Measurements from ENCODE around the gene ZNF692.
A peak's percentile ranks its signal among the peaks of the same experiment; 100 is the strongest.

The ZNF692 gene

GRCh38 chr1:248814351-248814750 is 44.5 kb downstream of the ZNF692 start:
- no peak overlapping the region for H3K4me3 ChIP-seq (replicated peaks in 1 of 2; ENCODE audit: low read depth in 2 of 2, low read length in 2 of 2)
- TF ChIP-seq CTCF (IDR thresholded peaks at IDR 0.05; ENCODE audit: low read depth, low read length) = no peak
- DNase-seq (ENCODE audit: low read depth in 2 of 2) = no peak

GRCh38 chr1:248813546-248813945 is 45.3 kb downstream of the ZNF692 start:
- no peak for DNase-seq (ENCODE audit: low read depth in 2 of 2)
- no peak for TF ChIP-seq CTCF (IDR thresholded peaks at IDR 0.05; ENCODE audit: low read depth, low read length)

GRCh38 chr1:248812736-248813425 is 46.0 kb downstream of the ZNF692 start:
- no peak for TF ChIP-seq CTCF (IDR thresholded peaks at IDR 0.05; ENCODE audit: low read depth, low read length)

More at GRCh38 chr1:248813546-248813945, 45.3 kb downstream of the ZNF692 start:
- no peak overlapping the region for H3K4me3 ChIP-seq (replicated peaks in 1 of 2; ENCODE audit: low read depth in 2 of 2, low read length in 2 of 2)

GRCh38 chr1:248811514-248812490 is 47.1 kb downstream of the ZNF692 start:
- peak; percentile 18 for TF ChIP-seq CTCF (IDR thresholded peaks at IDR 0.05; ENCODE audit: low read depth, low read length)
- H3K4me3 ChIP-seq (replicated peaks in 1 of 2; ENCODE audit: low read depth in 2 of 2, low read length in 2 of 2) = no peak overlapping the region
- DNase-seq (ENCODE audit: low read depth in 2 of 2) = no peak

More at GRCh38 chr1:248812736-248813425, 46.0 kb downstream of the ZNF692 start:
- H3K4me3 ChIP-seq (replicated peaks in 1 of 2; ENCODE audit: low read depth in 2 of 2, low read length in 2 of 2) = no peak overlapping the region
- no peak for DNase-seq (ENCODE audit: low read depth in 2 of 2)

GRCh38 chr1:248810727-248811513 is 48.0 kb downstream of the ZNF692 start:
- peak; percentile 58 to 75 for DNase-seq (ENCODE audit: low read depth in 2 of 2)
- no peak overlapping the region for H3K4me3 ChIP-seq (replicated peaks in 1 of 2; ENCODE audit: low read depth in 2 of 2, low read length in 2 of 2)
- no peak for TF ChIP-seq CTCF (IDR thresholded peaks at IDR 0.05; ENCODE audit: low read depth, low read length)

- TF ChIP-seq CTCF (IDR thresholded peaks at IDR 0.05; ENCODE audit: low read depth, low read length) = no peak
- no peak for DNase-seq (ENCODE audit: low read depth in 2 of 2)
- no peak overlapping the region for H3K4me3 ChIP-seq (replicated peaks in 1 of 2; ENCODE audit: low read depth in 2 of 2, low read length in 2 of 2)
Measured at GRCh38 chr1:248810000-248810726, 48.7 kb downstream of the ZNF692 start.

Measured in cardiac fibroblast (primary cell).